Thyroid gland (tissue), 4 donors: ENCODE data around the gene RNF40. TPM values are rescaled to one million over a fixed set of nuclear protein-coding genes. Genes with fewer than 3 reads are reported as not detected.

Source experiments
- DNase-seq, 2 donors: peaks; one replicate each; pipeline ENCODE4 v3.0.0-alpha.2; 2019
- H3K27ac ChIP-seq, 3 donors: fragments of 200-600 bp; sonication (generic); 1 replicate in 2 of 3; 2 replicates in 1 of 3; pipeline ENCODE4 v1.5.1; 2016 to 2019; ENCODE audit warnings: mild to moderate bottlenecking in 1 of 3, moderate library complexity in 1 of 3
- H3K27me3 ChIP-seq: fragments of 200-600 bp; sonication (generic); one replicate; pipeline ENCODE4 v1.5.1; 2019
- H3K36me3 ChIP-seq, 2 donors: fragments of 200-600 bp; sonication (generic); one replicate each; pipeline ENCODE4 v1.5.1; 2016 to 2019
- H3K4me1 ChIP-seq, 2 donors: fragments of 200-600 bp; sonication (generic); one replicate each; pipeline ENCODE4 v1.5.1; 2017 to 2019
- H3K4me3 ChIP-seq, 3 donors: fragments of 200-600 bp; sonication (generic); replicated peaks in 1 of 3; 1 replicate in 2 of 3; 2 replicates in 1 of 3; pipeline ENCODE4 v1.5.1; 2016; ENCODE audit warnings: mild to moderate bottlenecking in 1 of 3
- H3K9me3 ChIP-seq: fragments of 200-600 bp; sonication (generic); one replicate; pipeline ENCODE4 v1.5.1; 2017
- POLR2A ChIP-seq, 2 donors: fragments of 450-650 bp; IDR thresholded peaks; one replicate each; pipeline ENCODE4 v1.6.1; 2017; ENCODE audit warnings: antibody characterized with exemption in 2 of 2, mild to moderate bottlenecking in 2 of 2, moderate library complexity in 1 of 2
- WGBS, 2 donors: methylation state at CpG; one replicate each; pipeline ENCODE4 v1.1.5; 2017; 5-methylcytosine and 5-hydroxymethylcytosine counted together
- intact Hi-C: fragments of 100-400 bp; cut with DNase I; formaldehyde crosslinking; loops from one replicate; pipeline ENCODE4 v1.15.1; 2023
- total RNA-seq, 4 donors: library from RNA; depleted of rRNA; stranded (reverse); fragments of >200 nt; gene quantifications; one replicate each; pipeline ENCODE4 v1.2.3, GENCODE V29; 2016
- TF ChIP-seq, protein P1 (sequence below), 6 experiments: fragments of 200-600 bp in 3 of 6; fragments of 450-650 bp in 3 of 6; sonication (generic) in 3 of 6; IDR thresholded peaks; one replicate each; pipeline ENCODE4 v1.5.1; 2016 to 2019; ENCODE audit warnings: antibody characterized with exemption in 6 of 6, mild to moderate bottlenecking in 2 of 6, inconsistent platforms in 1 of 6, moderate library complexity in 1 of 6

RNF40 gene
- total RNA-seq, 4 donors from 2014 or later: 105 to 147 (median 113) TPM

GRCh38 chr16:30747799-30748633, 14.1 kb upstream of the RNF40 start, which contains the start of gene PHKG2:
Gene PHKG2, plus strand, starts transcription at chr16:30748425. Its CDS starts 396 bp downstream, at chr16:30748821.
- Histone ChIP-seq H3K4me1 (peaks cover 3 to 4% of the 10 kb centered on the region in 2 donors), H3K27ac (peak within 1 kb of the TSS; percentile 9 to 65 (median 51)), H3K27me3 (no peaks in the 10 kb centered on the region), H3K36me3 (peaks cover 12 to 15% of the 10 kb centered on the region in 2 donors), H3K4me3 (peak within 1 kb of the TSS; percentile 33 to 93 (median 58)), H3K9me3 (no peaks in the 10 kb centered on the region)
- 5 to 7% methylated on average over 27 to 43 of the region's 60 CpGs for whole genome bisulfite sequencing, 2 donors
- DNase-seq: peak; percentile 100
- intact Hi-C loops: no loop called here
- TF ChIP-seq POLR2A (IDR thresholded peaks at IDR 0.05): peak in 1 of 2 donors; percentile 76
- TF ChIP-seq, protein P1, sequence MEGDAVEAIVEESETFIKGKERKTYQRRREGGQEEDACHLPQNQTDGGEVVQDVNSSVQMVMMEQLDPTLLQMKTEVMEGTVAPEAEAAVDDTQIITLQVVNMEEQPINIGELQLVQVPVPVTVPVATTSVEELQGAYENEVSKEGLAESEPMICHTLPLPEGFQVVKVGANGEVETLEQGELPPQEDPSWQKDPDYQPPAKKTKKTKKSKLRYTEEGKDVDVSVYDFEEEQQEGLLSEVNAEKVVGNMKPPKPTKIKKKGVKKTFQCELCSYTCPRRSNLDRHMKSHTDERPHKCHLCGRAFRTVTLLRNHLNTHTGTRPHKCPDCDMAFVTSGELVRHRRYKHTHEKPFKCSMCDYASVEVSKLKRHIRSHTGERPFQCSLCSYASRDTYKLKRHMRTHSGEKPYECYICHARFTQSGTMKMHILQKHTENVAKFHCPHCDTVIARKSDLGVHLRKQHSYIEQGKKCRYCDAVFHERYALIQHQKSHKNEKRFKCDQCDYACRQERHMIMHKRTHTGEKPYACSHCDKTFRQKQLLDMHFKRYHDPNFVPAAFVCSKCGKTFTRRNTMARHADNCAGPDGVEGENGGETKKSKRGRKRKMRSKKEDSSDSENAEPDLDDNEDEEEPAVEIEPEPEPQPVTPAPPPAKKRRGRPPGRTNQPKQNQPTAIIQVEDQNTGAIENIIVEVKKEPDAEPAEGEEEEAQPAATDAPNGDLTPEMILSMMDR (IDR thresholded peaks at IDR 0.05): no peak

GRCh38 chr16:30748634-30749445, 13.3 kb upstream of the RNF40 start:
- Histone ChIP-seq H3K36me3 (peaks cover 19 to 20% of the 10 kb centered on the region in 2 donors), H3K27ac (peak overlapping the region in 2 of 3 donors; percentile 9 to 65), H3K9me3 (no peaks in the 10 kb centered on the region), H3K4me1 (peaks cover 3 to 4% of the 10 kb centered on the region in 2 donors), H3K27me3 (no peaks in the 10 kb centered on the region), H3K4me3 (peak overlapping the region; percentile 19 to 93 (median 58))
- peak; percentile 39 to 45 for DNase-seq
- no peak for TF ChIP-seq POLR2A (IDR thresholded peaks at IDR 0.05)
- TF ChIP-seq, protein P1 (IDR thresholded peaks at IDR 0.05): no peak
- intact Hi-C loops: no loop called here
- whole genome bisulfite sequencing, 2 donors: 36 to 43% methylated on average over 12 of the region's 36 CpGs

- WGBS, 2 donors: 87 to 92% methylated on average over 4 of the region's 4 CpGs
- Histone ChIP-seq H3K4me1 (peaks cover 3 to 4% of the 10 kb centered on the region in 2 donors), H3K27ac (no peak overlapping the region)
Observed at GRCh38 chr16:30750201-30750600, 11.9 kb upstream of the RNF40 start.

DNA sequence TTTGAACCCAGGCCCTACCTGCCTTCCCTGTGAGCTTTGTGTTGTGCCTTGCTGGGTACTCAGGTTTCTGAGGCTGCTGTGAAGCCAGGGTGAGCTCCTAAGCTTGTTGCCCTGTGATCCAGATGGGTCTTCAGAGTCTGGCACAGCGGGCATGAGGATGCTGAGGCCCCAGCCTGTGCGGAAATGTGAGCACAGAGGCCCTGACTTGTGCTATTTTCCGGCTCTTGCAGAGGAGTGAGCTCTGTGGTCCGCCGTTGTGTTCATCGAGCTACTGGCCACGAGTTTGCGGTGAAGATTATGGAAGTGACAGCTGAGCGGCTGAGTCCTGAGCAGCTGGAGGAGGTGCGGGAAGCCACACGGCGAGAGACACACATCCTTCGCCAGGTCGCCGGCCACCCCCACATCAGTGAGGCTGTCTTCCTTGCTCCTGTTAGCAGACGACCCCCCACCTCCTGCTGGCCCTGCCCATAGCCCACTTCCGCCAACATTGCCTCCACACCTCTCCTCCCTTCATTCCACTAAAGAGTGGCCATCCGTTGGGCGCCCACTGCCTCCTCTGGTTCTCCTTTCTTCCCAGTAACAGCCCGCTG, 11.2 kb upstream of the RNF40 start:
- no peaks in the 10 kb centered on the region for H3K27me3 ChIP-seq
- no peak overlapping the region for H3K4me3 ChIP-seq
- intact Hi-C loops: no loop called here
- DNase-seq: no peak
- WGBS, 2 donors: 89 to 94% methylated on average over 18 to 20 of the region's 20 CpGs
- H3K27ac ChIP-seq: no peak overlapping the region
- peaks cover 3 to 4% of the 10 kb centered on the region in 2 donors for H3K4me1 ChIP-seq
- peaks cover 17 to 25% of the 10 kb centered on the region in 2 donors for H3K36me3 ChIP-seq
- no peaks in the 10 kb centered on the region for H3K9me3 ChIP-seq
- no peak for TF ChIP-seq POLR2A (IDR thresholded peaks at IDR 0.05)
- TF ChIP-seq, protein P1 (IDR thresholded peaks at IDR 0.05): no peak

More at GRCh38 chr16:30750201-30750600, 11.9 kb upstream of the RNF40 start:
- intact Hi-C loops: no loop called here
- no peak for DNase-seq
- H3K36me3 ChIP-seq: peaks cover 17 to 25% of the 10 kb centered on the region in 2 donors
- TF ChIP-seq, protein P1 (IDR thresholded peaks at IDR 0.05): no peak
- TF ChIP-seq POLR2A (IDR thresholded peaks at IDR 0.05): no peak
- H3K9me3 ChIP-seq: no peaks in the 10 kb centered on the region
- H3K4me3 ChIP-seq: no peak overlapping the region
- H3K27me3 ChIP-seq: no peaks in the 10 kb centered on the region
